Measurements from ENCODE around the gene HAUS6. TPM values are rescaled to one million over a fixed set of nuclear protein-coding genes. Genes with fewer than 3 reads are reported as not detected.

The HAUS6 gene
- total RNA-seq, 1 donor from 2014 or later = 5.8 TPM

- intact Hi-C loops (cut with DNase I) = loop anchor here (10.0 kb wide), 1 partner anchor 766 kb away; no protein-coding TSS in a partner anchor
- no peak for TF ChIP-seq CTCF (IDR thresholded peaks at IDR 0.05)
- H3K36me3 ChIP-seq = no peaks in the 10 kb centered on the region
- ATAC-seq (no peak), DNase-seq (no peak)
- H3K27me3 ChIP-seq = no peaks in the 10 kb centered on the region
- no peak overlapping the region for H3K27ac ChIP-seq
- no peak overlapping the region for H3K4me3 ChIP-seq
- no peaks in the 10 kb centered on the region for H3K9me3 ChIP-seq
- H3K4me1 ChIP-seq = no peaks in the 10 kb centered on the region
Measured at GRCh38 chr9:19020886-19021455, 81.7 kb downstream of the HAUS6 start.

- ATAC-seq = no peak
- no peaks in the 10 kb centered on the region for H3K9me3 ChIP-seq
- intact Hi-C loops (cut with DNase I) = no loop called here
- TF ChIP-seq CTCF (IDR thresholded peaks at IDR 0.05) = no peak
- H3K27ac ChIP-seq = no peak overlapping the region
- H3K4me1 ChIP-seq = no peaks in the 10 kb centered on the region
- DNase-seq = no peak
- H3K36me3 ChIP-seq = no peaks in the 10 kb centered on the region
- no peaks in the 10 kb centered on the region for H3K27me3 ChIP-seq
- no peak overlapping the region for H3K4me3 ChIP-seq
Measured at GRCh38 chr9:19018201-19018600, 84.5 kb downstream of the HAUS6 start.

- ATAC-seq = no peak
- Histone ChIP-seq H3K36me3 (no peaks in the 10 kb centered on the region), H3K4me3 (no peak overlapping the region), H3K27ac (no peak overlapping the region), H3K27me3 (no peaks in the 10 kb centered on the region), H3K9me3 (no peaks in the 10 kb centered on the region), H3K4me1 (no peaks in the 10 kb centered on the region)
- intact Hi-C loops (cut with DNase I) = no loop called here
- no peak for DNase-seq
- TF ChIP-seq CTCF (IDR thresholded peaks at IDR 0.05) = no peak
Measured at GRCh38 chr9:19009391-19009965, 93.2 kb downstream of the HAUS6 start.

Other genes with a start within 250 kb of the HAUS6 start
- gene SAXO1, start 69.7 kb downstream of the HAUS6 start, total RNA-seq = 0.12 TPM
- 71.4 TPM for gene RRAGA, start 53.5 kb downstream of the HAUS6 start, total RNA-seq
- 231 TPM for gene PLIN2, start 24.6 kb upstream of the HAUS6 start, total RNA-seq
- 105 TPM for gene DENND4C, start 127.8 kb upstream of the HAUS6 start, total RNA-seq